Spinal cord (tissue), 10 donors: ENCODE data around the gene CCNJL. TPM values are rescaled to one million over a fixed set of nuclear protein-coding genes. Genes with fewer than 3 reads are reported as not detected.
A peak's percentile ranks its signal among the peaks of the same experiment; 100 is the strongest.

Source experiments
- DNase-seq, 6 donors: peaks; one replicate each; pipeline versions ENCODE4 v3.0.0 to v3.0.0-alpha.2; 2013 to 2015; ENCODE audit warnings: low spot score in 6 of 6, low read depth in 4 of 6
- H3K27ac ChIP-seq: one replicate; pipeline ENCODE4 v1.5.1; 2013; ENCODE audit warnings: low read depth, low read length, control low read depth
- H3K27me3 ChIP-seq: one replicate; pipeline ENCODE4 v1.6.1; 2013; ENCODE audit warnings: low read length; ENCODE audit not compliant: control insufficient read depth, insufficient read depth
- H3K36me3 ChIP-seq: one replicate; pipeline ENCODE4 v1.6.1; 2013; ENCODE audit warnings: low read length; ENCODE audit not compliant: control insufficient read depth, insufficient read depth
- H3K4me1 ChIP-seq: one replicate; pipeline ENCODE4 v1.6.1; 2013; ENCODE audit warnings: low read length; ENCODE audit not compliant: control insufficient read depth, insufficient read depth
- H3K4me3 ChIP-seq: one replicate; pipeline ENCODE4 v1.5.1; 2013; ENCODE audit warnings: low read depth, low read length, control low read depth
- H3K9me3 ChIP-seq: one replicate; pipeline ENCODE4 v1.6.1; 2013; ENCODE audit warnings: low read length; ENCODE audit not compliant: control insufficient read depth, insufficient read depth
- WGBS: methylation state at CpG from one replicate; pipeline ENCODE4 v1.1.5; 2013; ENCODE audit warnings: missing lambda C conversion rate; ENCODE audit not compliant: insufficient coverage; 5-methylcytosine and 5-hydroxymethylcytosine counted together
- polyA plus RNA-seq, 2 donors: library from polyadenylated mRNA; unstranded; fragments of 120-200 nt; gene quantifications; one replicate each; pipeline ENCODE4 v1.2.1, GENCODE V29; 2013; ENCODE audit not compliant: insufficient read length in 2 of 2
- total RNA-seq, 2 donors: library from RNA; depleted of rRNA in 1 of 2; stranded (reverse); fragments of 120-200 nt in 1 of 2; fragments of >200 nt in 1 of 2; gene quantifications; one replicate each; pipeline versions ENCODE4 v1.2.3 to v1.2.4, GENCODE V29; 2013 to 2014
- donor health status: healthy.

CCNJL gene
- total and polyA plus RNA-seq, 4 donors, result 2.1 to 7.9 (median 5.9) TPM

GRCh38 chr5:160315968-160316367 lies 3.6 kb upstream of the CCNJL start:
- H3K9me3 ChIP-seq, result no peaks in the 10 kb centered on the region

GRCh38 chr5:160312960-160313727 lies 780 bp upstream of the CCNJL start:
- Histone ChIP-seq H3K27me3 (peaks cover 2% of the 10 kb centered on the region), H3K9me3 (no peaks in the 10 kb centered on the region), H3K36me3 (no peaks in the 10 kb centered on the region), H3K4me1 (peaks cover 7% of the 10 kb centered on the region), H3K4me3 (peak overlapping the region; percentile 75), H3K27ac (no peak overlapping the region)
- peak in 1 of 6 donors; percentile 73 for DNase-seq
- no CpG with 5 or more reads among the region's 8 CpGs for WGBS

More at GRCh38 chr5:160315968-160316367, 3.6 kb upstream of the CCNJL start:
- Histone ChIP-seq H3K27me3 (peaks cover 2% of the 10 kb centered on the region), H3K36me3 (no peaks in the 10 kb centered on the region), H3K4me1 (peaks cover 5% of the 10 kb centered on the region), H3K27ac (no peak overlapping the region), H3K4me3 (no peak overlapping the region)
- no peak for DNase-seq
- WGBS, result 78% methylated on average over 1 of the region's 1 CpG

DNA sequence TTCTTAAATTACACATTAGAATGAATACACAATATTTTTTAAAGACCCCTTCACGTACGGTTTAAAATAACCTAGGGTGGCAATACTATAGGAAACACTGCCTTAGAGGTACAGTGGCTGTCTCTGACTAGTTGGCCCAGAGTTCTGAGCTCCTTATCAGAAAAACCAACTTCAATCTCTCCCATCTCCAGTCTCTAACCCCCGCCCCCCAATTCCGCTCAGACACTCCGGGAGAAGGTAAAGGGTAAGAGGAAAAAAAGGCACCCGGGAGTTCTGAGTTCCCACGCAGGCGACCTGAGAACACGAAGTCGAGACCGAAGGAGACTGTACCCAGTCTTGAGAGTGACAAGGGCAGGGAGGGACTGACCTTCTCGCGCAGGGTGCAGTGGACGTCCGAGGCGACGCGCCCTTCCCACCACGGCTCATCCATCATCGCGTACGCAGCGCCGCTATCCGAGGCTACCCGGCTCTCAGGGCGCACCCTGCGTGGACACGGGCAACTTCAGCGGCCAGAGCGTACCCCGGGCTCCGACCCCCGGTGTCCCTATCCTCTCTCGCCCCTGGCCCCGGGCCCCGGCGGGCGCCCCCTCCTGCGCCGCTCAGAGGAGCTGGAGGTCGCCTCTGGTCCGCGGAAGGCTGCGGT lies 752 bp downstream of the CCNJL start:
- H3K27me3 ChIP-seq, result peaks cover 2% of the 10 kb centered on the region
- no peak for DNase-seq
- peaks cover 4% of the 10 kb centered on the region for H3K36me3 ChIP-seq
- H3K4me1 ChIP-seq, result peaks cover 7% of the 10 kb centered on the region
- H3K4me3 ChIP-seq, result peak overlapping the region; percentile 65
- WGBS, result under 1% methylated on average over 40 of the region's 45 CpGs
- no peaks in the 10 kb centered on the region for H3K9me3 ChIP-seq
- no peak overlapping the region for H3K27ac ChIP-seq

GRCh38 chr5:160310552-160311295 lies 1.6 kb downstream of the CCNJL start:
- Histone ChIP-seq H3K4me1 (peaks cover 7% of the 10 kb centered on the region), H3K27ac (no peak overlapping the region), H3K9me3 (no peaks in the 10 kb centered on the region), H3K4me3 (no peak overlapping the region), H3K36me3 (peaks cover 4% of the 10 kb centered on the region), H3K27me3 (peaks cover 2% of the 10 kb centered on the region)
- 94% methylated on average over 2 of the region's 4 CpGs for WGBS
- DNase-seq, result no peak

DNA sequence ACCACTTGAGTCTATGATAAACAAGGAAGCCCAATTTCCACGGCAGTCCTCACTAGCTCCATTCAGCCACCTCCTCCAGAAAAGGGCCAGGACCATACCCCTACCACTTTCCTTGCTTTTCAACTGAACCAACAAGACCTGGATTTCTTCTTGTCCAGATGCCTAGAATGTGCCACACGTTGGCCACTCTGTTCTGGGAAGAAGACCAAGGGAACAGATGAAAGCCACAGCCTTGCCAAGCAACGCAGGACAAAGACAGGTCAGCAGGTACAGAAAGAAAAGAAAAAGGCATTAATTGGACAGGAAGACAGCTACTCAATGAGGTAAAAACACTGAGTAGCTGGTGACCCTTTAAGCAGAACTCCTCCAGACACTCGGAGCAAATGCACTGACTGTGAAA lies 2.2 kb downstream of the CCNJL start:
- H3K4me3 ChIP-seq, result no peak overlapping the region
- DNase-seq, result no peak

GRCh38 chr5:160306696-160307095 lies 5.7 kb downstream of the CCNJL start:
- no peaks in the 10 kb centered on the region for H3K9me3 ChIP-seq
- no peak overlapping the region for H3K27ac ChIP-seq
- no peak overlapping the region for H3K4me3 ChIP-seq
- whole genome bisulfite sequencing, result 79% methylated on average over 4 of the region's 4 CpGs
- no peaks in the 10 kb centered on the region for H3K27me3 ChIP-seq
- DNase-seq, result no peak
- H3K4me1 ChIP-seq, result peaks cover 3% of the 10 kb centered on the region
- H3K36me3 ChIP-seq, result peaks cover 4% of the 10 kb centered on the region

More for the DNA sequence above, 2.2 kb downstream of the CCNJL start:
- Histone ChIP-seq H3K4me1 (peaks cover 7% of the 10 kb centered on the region), H3K9me3 (no peaks in the 10 kb centered on the region), H3K36me3 (peaks cover 4% of the 10 kb centered on the region), H3K27me3 (peaks cover 2% of the 10 kb centered on the region), H3K27ac (no peak overlapping the region)
- 90% methylated on average over 4 of the region's 4 CpGs for WGBS

GRCh38 chr5:160305319-160305718 lies 7.0 kb downstream of the CCNJL start:
- Histone ChIP-seq H3K27ac (no peak overlapping the region), H3K27me3 (no peaks in the 10 kb centered on the region), H3K4me1 (no peaks in the 10 kb centered on the region), H3K36me3 (peaks cover 4% of the 10 kb centered on the region), H3K4me3 (no peak overlapping the region), H3K9me3 (no peaks in the 10 kb centered on the region)
- no peak for DNase-seq
- 93% methylated on average over 8 of the region's 10 CpGs for WGBS

GRCh38 chr5:160303690-160304089 lies 8.7 kb downstream of the CCNJL start:
- H3K9me3 ChIP-seq, result no peaks in the 10 kb centered on the region
- DNase-seq, result peak in 2 of 6 donors; percentile 26 to 38
- H3K36me3 ChIP-seq, result peaks cover 4% of the 10 kb centered on the region
- no peak overlapping the region for H3K4me3 ChIP-seq
- no peaks in the 10 kb centered on the region for H3K27me3 ChIP-seq
- H3K4me1 ChIP-seq, result no peaks in the 10 kb centered on the region
- 100% methylated on average over 1 of the region's 3 CpGs for WGBS
- no peak overlapping the region for H3K27ac ChIP-seq

DNA sequence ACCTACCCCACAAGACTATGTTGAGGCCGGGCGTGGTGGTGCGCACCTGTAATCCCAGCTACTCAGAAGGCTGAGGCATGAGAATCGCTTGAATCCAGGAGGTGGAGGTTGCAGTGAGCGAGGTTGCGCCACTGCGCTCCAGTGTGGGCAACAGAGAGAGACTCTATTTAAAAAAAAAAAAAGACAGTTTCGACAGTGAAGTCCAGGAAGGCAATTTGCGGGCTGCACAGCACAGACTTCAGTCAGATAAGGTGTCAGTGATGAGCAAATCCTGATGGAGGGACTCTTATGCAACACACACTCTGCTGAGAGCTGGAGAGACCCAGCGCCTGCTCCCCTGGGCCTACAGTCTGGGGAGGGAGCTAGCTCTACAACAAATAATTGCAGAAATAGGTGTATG lies 14.2 kb downstream of the CCNJL start:
- H3K36me3 ChIP-seq, result no peaks in the 10 kb centered on the region
- WGBS, result 100% methylated on average over 4 of the region's 10 CpGs
- DNase-seq, result no peak

More for the DNA sequence above, 14.2 kb downstream of the CCNJL start:
- no peaks in the 10 kb centered on the region for H3K9me3 ChIP-seq
- no peaks in the 10 kb centered on the region for H3K4me1 ChIP-seq
- H3K4me3 ChIP-seq, result no peak overlapping the region
- H3K27ac ChIP-seq, result no peak overlapping the region
- no peaks in the 10 kb centered on the region for H3K27me3 ChIP-seq
